Adrenal gland (tissue), 12 donors: Measurements from ENCODE around the gene GRWD1. TPM values are rescaled to one million over a fixed set of nuclear protein-coding genes. Genes with fewer than 3 reads are reported as not detected.

ENCODE experiments used
- DNase-seq, 7 donors: peaks; one replicate each; pipeline ENCODE4 v3.0.0-alpha.2; 2019 to 2020
- H3K27ac ChIP-seq, 5 donors: fragments of 200-600 bp; sonication (generic) in 4 of 5; 1 replicate in 3 of 5; 2 replicates in 2 of 5; pipeline versions ENCODE4 v1.5.1 to v1.8.0; 2016 to 2020; ENCODE audit warnings: mild to moderate bottlenecking in 1 of 5
- H3K27me3 ChIP-seq: fragments of 200-600 bp; 2 replicates; pipeline ENCODE4 v1.8.0; 2021
- H3K36me3 ChIP-seq, 2 donors: fragments of 200-600 bp; replicated peaks in 1 of 2; 1 replicate in 1 of 2; 2 replicates in 1 of 2; pipeline versions ENCODE4 v1.5.1 to v1.8.0; 2018 to 2022
- H3K4me1 ChIP-seq, 2 donors: fragments of 200-600 bp; replicated peaks in 1 of 2; 1 replicate in 1 of 2; 2 replicates in 1 of 2; pipeline versions ENCODE4 v1.5.1 to v1.8.0; 2018 to 2021
- H3K4me3 ChIP-seq, 4 donors: fragments of 200-600 bp; sonication (generic) in 3 of 4; one replicate each; pipeline ENCODE4 v1.5.1; 2016 to 2018
- H3K9me3 ChIP-seq, 3 donors: fragments of 200-600 bp; sonication (generic) in 1 of 3; replicated peaks in 1 of 3; 1 replicate in 2 of 3; 2 replicates in 1 of 3; pipeline versions ENCODE4 v1.5.1 to v1.8.0; 2016 to 2021
- CTCF ChIP-seq, 6 experiments: fragments of 450-650 bp in 4 of 6; fragments of 200-600 bp in 2 of 6; sonication (generic) in 1 of 6; IDR thresholded peaks; 1 replicate in 5 of 6; 2 replicates in 1 of 6; pipeline versions ENCODE4 v1.5.1 to v1.8.0; 2016 to 2021; ENCODE audit warnings: antibody characterized with exemption in 6 of 6, mild to moderate bottlenecking in 2 of 6, moderate library complexity in 1 of 6
- POLR2A ChIP-seq, 2 donors: fragments of 450-650 bp; IDR thresholded peaks; one replicate each; pipeline ENCODE4 v1.6.1; 2017; ENCODE audit warnings: antibody characterized with exemption in 2 of 2, mild to moderate bottlenecking in 2 of 2, moderate library complexity in 1 of 2
- WGBS, 4 donors: extraction: QIAGEN DNeasy Blood & Tissue Kit in 2 of 4; methylation state at CpG; one replicate each; pipeline versions ENCODE4 v1.1.5 to v1.1.7; 2013 to 2017; 5-methylcytosine and 5-hydroxymethylcytosine counted together
- intact Hi-C, 2 donors: fragments of 100-400 bp; cut with DNase I; formaldehyde crosslinking; loops; one replicate each; pipeline versions ENCODE4 v1.14.1 to v1.15.0; 2022 to 2023
- polyA plus RNA-seq, 3 donors: library from polyadenylated mRNA; stranded (reverse); fragments of 200-250 nt in 2 of 3; fragments of 350-450 nt in 1 of 3; fragmentation: Illumina TruSeq in 1 of 3; extraction: RNeasy Lipid Tissue Mini Kit (QIAGEN cat#74804) in 1 of 3; gene quantifications; one replicate each; pipeline ENCODE4 v1.2.3, GENCODE V29; 2013 to 2014
- total RNA-seq, 9 donors: library from RNA; depleted of rRNA in 4 of 9; stranded (reverse); fragments of >200 nt in 4 of 9; fragments of 120-200 nt in 1 of 9; fragmentation: NEBNext Ultra II Directional in 1 of 9; extraction: Animal tissue kit (Norgen Biotek cat#: 25700) in 1 of 9; gene quantifications; one replicate each; pipeline versions ENCODE4 v1.1.0 to v1.2.4, GENCODE V29; 2013 to 2023
- donor health status: healthy with polysubstance abuse.
- donor health status: Bipolar disorder and iron deficiency.
- donor health status: DM: yes; HTN: yes; CAD: no.
- donor health status: DM: no; HTN: no; CAD: no.
- donor health status: DM: no; HTN: no; CAD: no.
- donor health status: DM: yes; HTN: yes; CAD: no.

GRWD1 gene
- total and polyA plus RNA-seq, 12 donors: 6.6 to 48.4 (median 24.0) TPM

GRCh38 chr19:48499316-48500090 lies 53.7 kb downstream of the GRWD1 start:
- H3K4me3 ChIP-seq: no peak overlapping the region
- no peaks in the 10 kb centered on the region for H3K9me3 ChIP-seq
- TF ChIP-seq CTCF (IDR thresholded peaks at IDR 0.05) (no peak), POLR2A (IDR thresholded peaks at IDR 0.05) (no peak)
- peaks cover 6 to 8% of the 10 kb centered on the region in 2 donors for H3K4me1 ChIP-seq
- H3K36me3 ChIP-seq: no peaks in the 10 kb centered on the region
- H3K27ac ChIP-seq: no peak overlapping the region
- intact Hi-C loops: no loop called here
- no peak for DNase-seq
- WGBS, 4 donors: 43 to 82% (median 61%) methylated on average over 8 to 40 of the region's 44 CpGs
- no peaks in the 10 kb centered on the region for H3K27me3 ChIP-seq

DNA sequence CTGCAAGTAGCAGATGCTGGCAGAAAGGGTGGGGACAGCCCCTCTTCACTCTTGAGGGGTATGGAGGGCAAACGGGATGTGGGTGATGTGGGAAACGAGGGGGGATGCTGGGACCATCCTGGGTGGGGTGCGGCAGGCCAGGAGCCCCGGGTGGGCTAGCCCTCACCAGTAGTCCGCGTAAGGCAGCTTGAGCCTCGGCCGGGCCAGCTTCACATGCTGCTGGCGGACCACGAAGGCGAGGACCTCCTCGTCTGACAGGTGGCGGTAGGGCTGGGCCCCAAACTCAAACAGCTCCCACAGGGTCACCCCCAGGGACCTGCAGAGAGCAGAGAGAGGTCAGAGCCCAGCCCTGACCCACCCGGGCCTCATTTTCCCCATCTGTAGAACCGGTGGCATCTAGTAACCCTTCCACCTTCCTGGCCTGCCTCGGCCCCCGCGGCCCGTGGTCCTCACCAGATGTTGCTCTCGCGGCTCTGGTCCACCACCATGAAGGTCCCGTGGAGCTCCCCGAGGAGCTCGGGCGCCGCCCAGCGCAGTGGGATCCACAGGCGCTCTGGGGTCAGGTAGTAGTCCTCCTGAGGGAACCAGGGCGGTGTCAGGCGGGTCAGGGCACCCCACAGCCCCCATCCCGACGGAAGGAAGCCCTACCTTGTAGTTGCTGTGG lies 55.2 kb downstream of the GRWD1 start:
- Histone ChIP-seq H3K27me3 (no peaks in the 10 kb centered on the region), H3K4me3 (peak overlapping the region in 1 of 4 donors; percentile 30), H3K27ac (peak overlapping the region in 1 of 5 donors; percentile 36), H3K4me1 (peaks cover 3 to 5% of the 10 kb centered on the region in 2 donors), H3K36me3 (no peaks in the 10 kb centered on the region), H3K9me3 (no peaks in the 10 kb centered on the region)
- WGBS, 4 donors: 43 to 72% (median 58%) methylated on average over 1 to 32 of the region's 32 CpGs
- no peak for TF ChIP-seq POLR2A (IDR thresholded peaks at IDR 0.05)
- no peak for TF ChIP-seq CTCF (IDR thresholded peaks at IDR 0.05)
- DNase-seq: no peak
- intact Hi-C loops: no loop called here

- intact Hi-C loops: no loop called here
These were observed 55.9 kb downstream of the GRWD1 start for GRCh38 chr19:48501494-48502349.

More at GRCh38 chr19:48501494-48502349, 55.9 kb downstream of the GRWD1 start:
- peak; percentile 79 to 95 (median 85) for DNase-seq
- H3K4me3 ChIP-seq: peak overlapping the region in 1 of 4 donors; percentile 30
- H3K27ac ChIP-seq: peak overlapping the region in 1 of 5 donors; percentile 36
- no peaks in the 10 kb centered on the region for H3K27me3 ChIP-seq
- H3K9me3 ChIP-seq: no peaks in the 10 kb centered on the region
- H3K36me3 ChIP-seq: no peaks in the 10 kb centered on the region
- TF ChIP-seq POLR2A (IDR thresholded peaks at IDR 0.05): no peak
- no peak for TF ChIP-seq CTCF (IDR thresholded peaks at IDR 0.05)
- H3K4me1 ChIP-seq: peaks cover 3 to 5% of the 10 kb centered on the region in 2 donors
- 4 to 13% (median 9%) methylated on average over 8 to 20 of the region's 20 CpGs for WGBS, 4 donors
